Lower leg skin (tissue), 4 donors: Measurements from ENCODE around the gene ARAP1. TPM values are rescaled to one million over a fixed set of nuclear protein-coding genes. Genes with fewer than 3 reads are reported as not detected.

Experiments
- DNase-seq, 2 donors: peaks; one replicate each; pipeline ENCODE4 v3.0.0-alpha.2; 2019; ENCODE audit warnings: low spot score in 2 of 2
- H3K4me3 ChIP-seq: fragments of 200-600 bp; sonication (generic); 2 replicates; pipeline ENCODE4 v1.5.1; 2017; ENCODE audit warnings: mild to moderate bottlenecking, low read depth; ENCODE audit not compliant: poor library complexity, severe bottlenecking
- POLR2A ChIP-seq, 2 donors: fragments of 450-650 bp; IDR thresholded peaks; one replicate each; pipeline ENCODE4 v1.6.1; 2016 to 2017; ENCODE audit warnings: antibody characterized with exemption in 2 of 2, mild to moderate bottlenecking in 1 of 2, moderate library complexity in 1 of 2
- WGBS, 2 donors: methylation state at CpG; one replicate each; pipeline ENCODE4 v1.1.5; 2018; 5-methylcytosine and 5-hydroxymethylcytosine counted together
- intact Hi-C: fragments of 100-400 bp; cut with DNase I; formaldehyde crosslinking; loops from one replicate; pipeline ENCODE4 v1.15.0; 2023; ENCODE audit warnings: low total_unique reads
- total RNA-seq, 4 donors: library from RNA; depleted of rRNA; stranded (reverse); fragments of >200 nt; gene quantifications; one replicate each; pipeline ENCODE4 v1.1.0, GENCODE V29; 2016
- TF ChIP-seq, protein P1 (sequence below), 3 donors: fragments of 450-650 bp; IDR thresholded peaks; one replicate each; pipeline ENCODE4 v1.5.1; 2016; ENCODE audit warnings: antibody characterized with exemption in 3 of 3, mild to moderate bottlenecking in 3 of 3, moderate library complexity in 2 of 3

ARAP1 gene
- total RNA-seq, 4 donors from 2014 or later, result 60.6 to 89.6 (median 80.6) TPM

DNA sequence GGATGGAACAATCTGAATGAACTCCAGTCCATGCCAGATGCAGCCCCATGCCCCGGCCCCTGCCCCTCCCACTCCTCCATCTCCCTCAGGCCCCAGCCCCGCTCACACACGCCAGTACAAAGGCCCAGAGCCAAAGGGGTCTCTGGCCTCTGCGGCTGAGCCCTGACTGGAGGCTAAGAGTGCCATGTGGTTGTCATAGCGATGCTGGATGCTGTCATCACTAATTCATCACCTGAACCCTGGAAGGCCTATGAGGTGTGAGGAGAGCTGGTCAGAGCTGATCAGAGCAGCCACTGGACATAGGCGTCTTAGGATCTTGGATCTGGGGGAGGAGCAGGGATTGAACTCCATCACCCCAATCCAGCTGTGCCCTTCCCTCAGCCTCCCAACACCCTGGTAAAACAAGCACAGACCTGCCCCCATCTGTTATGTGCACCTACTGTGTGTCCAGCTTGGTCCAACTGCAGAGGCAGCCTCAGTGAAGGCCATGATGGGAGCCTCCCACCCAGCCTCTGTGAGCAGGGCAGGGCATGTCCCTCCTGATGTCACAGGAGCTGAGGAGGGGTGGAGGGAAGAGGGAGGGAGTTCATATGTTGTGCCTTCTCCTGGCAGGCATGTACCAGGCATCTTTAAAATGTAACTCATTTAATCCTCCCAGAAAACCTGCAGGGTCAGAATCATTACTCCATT lies 94.7 kb downstream of the ARAP1 start:
- H3K4me3 ChIP-seq, result no peak overlapping the region
- DNase-seq, result no peak
- WGBS, 2 donors, result 81 to 85% methylated on average over 6 of the region's 6 CpGs
- no peak for TF ChIP-seq POLR2A (IDR thresholded peaks at IDR 0.05)
- TF ChIP-seq, protein P1, sequence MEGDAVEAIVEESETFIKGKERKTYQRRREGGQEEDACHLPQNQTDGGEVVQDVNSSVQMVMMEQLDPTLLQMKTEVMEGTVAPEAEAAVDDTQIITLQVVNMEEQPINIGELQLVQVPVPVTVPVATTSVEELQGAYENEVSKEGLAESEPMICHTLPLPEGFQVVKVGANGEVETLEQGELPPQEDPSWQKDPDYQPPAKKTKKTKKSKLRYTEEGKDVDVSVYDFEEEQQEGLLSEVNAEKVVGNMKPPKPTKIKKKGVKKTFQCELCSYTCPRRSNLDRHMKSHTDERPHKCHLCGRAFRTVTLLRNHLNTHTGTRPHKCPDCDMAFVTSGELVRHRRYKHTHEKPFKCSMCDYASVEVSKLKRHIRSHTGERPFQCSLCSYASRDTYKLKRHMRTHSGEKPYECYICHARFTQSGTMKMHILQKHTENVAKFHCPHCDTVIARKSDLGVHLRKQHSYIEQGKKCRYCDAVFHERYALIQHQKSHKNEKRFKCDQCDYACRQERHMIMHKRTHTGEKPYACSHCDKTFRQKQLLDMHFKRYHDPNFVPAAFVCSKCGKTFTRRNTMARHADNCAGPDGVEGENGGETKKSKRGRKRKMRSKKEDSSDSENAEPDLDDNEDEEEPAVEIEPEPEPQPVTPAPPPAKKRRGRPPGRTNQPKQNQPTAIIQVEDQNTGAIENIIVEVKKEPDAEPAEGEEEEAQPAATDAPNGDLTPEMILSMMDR (IDR thresholded peaks at IDR 0.05), result no peak
- intact Hi-C loops, result no loop called here

DNA sequence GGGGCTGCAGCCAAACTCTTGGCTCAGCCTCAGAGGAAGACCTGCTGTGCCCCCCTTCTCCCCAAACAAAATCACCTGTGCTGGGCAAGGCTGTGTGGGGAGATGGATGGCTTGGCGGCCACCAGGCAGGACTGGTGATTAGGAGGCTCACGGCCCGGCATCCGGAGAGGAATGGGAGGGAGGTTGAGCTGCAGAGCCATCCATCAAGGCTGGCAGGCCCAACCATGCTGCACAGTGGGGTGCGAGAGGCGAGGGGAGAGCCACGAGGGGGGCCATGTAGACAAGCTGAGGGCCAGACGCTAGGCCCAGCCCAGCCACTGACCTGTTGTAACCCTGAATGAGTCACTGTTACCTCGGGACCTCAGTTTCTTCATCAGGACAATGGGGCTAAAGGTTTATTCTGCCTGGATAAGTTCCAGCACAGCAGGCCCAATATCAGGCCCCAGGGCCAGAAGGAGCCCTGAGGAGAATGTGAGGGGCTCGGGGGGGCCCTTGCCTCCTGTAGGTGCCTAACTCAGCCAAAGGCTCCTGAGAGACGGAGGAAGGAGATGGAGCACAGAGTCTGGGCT lies 96.2 kb downstream of the ARAP1 start:
- 75 to 85% methylated on average over 11 of the region's 11 CpGs for WGBS, 2 donors
- intact Hi-C loops, result no loop called here
- DNase-seq, result no peak

DNA sequence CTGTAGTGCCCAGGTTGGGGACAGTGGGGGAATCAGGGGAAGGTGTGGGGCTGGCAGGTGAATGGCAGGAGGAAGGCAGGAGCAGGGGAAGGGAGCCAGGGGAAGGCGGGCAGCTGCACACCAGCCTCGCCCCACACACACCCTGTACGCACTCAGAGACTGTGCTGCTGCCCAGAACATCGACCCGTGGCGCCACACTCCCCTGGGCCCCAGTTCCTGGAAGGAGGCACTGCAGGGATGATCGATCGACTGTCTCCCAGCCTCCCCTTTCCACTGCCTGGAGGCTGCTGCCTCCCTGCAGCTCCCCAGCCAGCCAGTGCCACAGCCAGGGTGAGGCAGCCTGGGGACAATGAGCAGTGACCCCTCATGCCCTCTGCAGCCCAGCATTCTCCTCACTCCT lies 97.2 kb downstream of the ARAP1 start:
- WGBS, 2 donors, result 39 to 47% methylated on average over 8 of the region's 8 CpGs
- DNase-seq, result no peak
- H3K4me3 ChIP-seq, result no peak overlapping the region
- TF ChIP-seq, protein P1 (IDR thresholded peaks at IDR 0.05), result no peak
- TF ChIP-seq POLR2A (IDR thresholded peaks at IDR 0.05), result no peak
- intact Hi-C loops, result no loop called here

More for the DNA sequence above, 96.2 kb downstream of the ARAP1 start:
- TF ChIP-seq, protein P1 (IDR thresholded peaks at IDR 0.05), result no peak
- TF ChIP-seq POLR2A (IDR thresholded peaks at IDR 0.05), result no peak
- no peak overlapping the region for H3K4me3 ChIP-seq

DNA sequence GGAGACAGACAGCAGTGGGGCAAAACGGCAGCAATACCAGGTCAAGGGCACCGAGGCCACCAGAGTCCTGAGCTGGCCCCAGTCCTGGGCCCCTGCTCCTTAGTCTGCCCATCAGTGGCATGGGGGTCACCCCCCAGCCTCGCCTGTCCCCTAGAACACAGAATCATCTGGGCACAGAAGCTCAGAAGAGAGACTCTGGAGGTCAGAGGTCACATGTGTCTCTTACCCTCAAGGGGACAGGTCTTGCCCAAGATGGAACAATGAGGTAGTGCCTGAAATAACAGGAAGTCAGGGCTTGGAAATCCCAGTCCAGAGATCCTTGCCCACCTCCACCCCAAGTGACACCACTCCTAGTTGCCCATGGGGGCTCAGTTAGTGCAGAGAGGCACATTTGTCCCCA lies 98.6 kb downstream of the ARAP1 start:
- no peak overlapping the region for H3K4me3 ChIP-seq
- TF ChIP-seq, protein P1 (IDR thresholded peaks at IDR 0.05), result no peak
- TF ChIP-seq POLR2A (IDR thresholded peaks at IDR 0.05), result no peak
- no peak for DNase-seq
- WGBS, 2 donors, result 69 to 86% methylated on average over 3 of the region's 3 CpGs
- intact Hi-C loops, result no loop called here

DNA sequence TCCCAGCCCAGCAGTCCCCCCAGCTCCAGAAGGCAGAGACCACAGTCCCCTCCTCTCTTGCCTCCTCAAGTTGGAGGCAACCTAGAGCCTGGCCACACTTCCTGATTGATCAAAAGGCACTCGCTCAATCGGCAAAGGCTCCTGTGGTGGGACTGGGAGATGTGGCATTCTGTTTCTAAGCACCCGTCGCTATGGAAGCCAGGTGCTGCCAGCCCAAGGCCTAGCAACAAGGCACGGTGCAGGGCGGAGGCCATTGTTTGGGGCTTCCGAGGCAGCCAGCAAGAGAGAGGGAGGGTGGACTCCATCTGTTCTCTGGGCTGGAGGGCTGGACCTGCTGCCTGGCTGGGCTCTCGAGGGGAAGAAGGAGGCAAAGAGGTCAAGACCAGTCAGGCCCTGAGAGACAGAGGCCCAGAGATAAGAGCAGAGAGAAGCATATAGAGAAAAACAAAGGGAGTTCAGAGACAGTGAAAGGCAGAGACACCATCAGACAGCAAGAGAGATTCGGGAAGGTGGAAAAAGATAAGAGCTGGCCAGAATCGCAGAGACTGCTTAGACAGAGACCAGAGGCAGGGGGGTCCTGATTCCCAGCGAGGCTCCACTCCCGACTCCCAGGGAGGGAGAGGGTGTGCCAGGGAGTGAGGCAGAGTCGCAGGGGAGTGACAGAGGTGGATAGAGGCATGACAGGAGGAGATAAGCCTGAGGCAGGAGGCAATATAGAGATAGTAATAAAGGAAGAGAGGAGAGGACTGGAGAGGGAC lies 99.2 kb downstream of the ARAP1 start:
- DNase-seq, result no peak
- intact Hi-C loops, result no loop called here
- no peak overlapping the region for H3K4me3 ChIP-seq
- 61 to 69% methylated on average over 13 of the region's 13 CpGs for WGBS, 2 donors
- TF ChIP-seq, protein P1 (IDR thresholded peaks at IDR 0.05), result no peak
- no peak for TF ChIP-seq POLR2A (IDR thresholded peaks at IDR 0.05)
